Loucy (cell line): ENCODE data around the gene C1orf216.

Source experiments
- EZH2phosphoT487 ChIP-seq: fragments of 200-600 bp; IDR thresholded peaks from 2 replicates; pipeline ENCODE4 v1.6.1; 2018; ENCODE audit warnings: antibody characterized with exemption, mild to moderate bottlenecking, moderate library complexity, borderline replicate concordance
- TF ChIP-seq, protein P1 (sequence below): fragments of 200-600 bp; sonication (generic); conservative IDR thresholded peaks from 2 replicates; pipeline ENCODE4 v1.5.1; 2014; ENCODE audit warnings: mild to moderate bottlenecking, antibody characterized with exemption, low read length

DNA sequence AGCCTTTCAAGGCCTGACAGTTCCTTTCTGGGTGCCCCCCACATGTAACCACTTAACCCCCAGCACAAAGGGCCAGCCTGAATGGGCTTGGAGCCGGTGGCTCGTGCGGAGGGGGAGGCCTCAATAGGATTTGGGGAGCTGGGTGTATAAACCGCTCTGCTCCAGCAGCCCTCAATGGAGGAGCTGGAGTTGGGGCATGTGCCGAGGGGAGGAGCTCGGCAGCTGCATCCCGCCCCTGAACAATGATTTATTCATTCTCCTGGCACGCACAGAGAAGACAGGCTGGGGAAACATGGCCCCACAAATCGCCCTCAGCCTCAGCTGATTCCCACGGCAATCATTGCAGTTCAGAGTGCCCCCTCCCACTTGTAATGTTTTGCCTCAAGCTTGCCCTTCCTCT is 6.9 kb upstream of the C1orf216 start:
- TF ChIP-seq, protein P1, sequence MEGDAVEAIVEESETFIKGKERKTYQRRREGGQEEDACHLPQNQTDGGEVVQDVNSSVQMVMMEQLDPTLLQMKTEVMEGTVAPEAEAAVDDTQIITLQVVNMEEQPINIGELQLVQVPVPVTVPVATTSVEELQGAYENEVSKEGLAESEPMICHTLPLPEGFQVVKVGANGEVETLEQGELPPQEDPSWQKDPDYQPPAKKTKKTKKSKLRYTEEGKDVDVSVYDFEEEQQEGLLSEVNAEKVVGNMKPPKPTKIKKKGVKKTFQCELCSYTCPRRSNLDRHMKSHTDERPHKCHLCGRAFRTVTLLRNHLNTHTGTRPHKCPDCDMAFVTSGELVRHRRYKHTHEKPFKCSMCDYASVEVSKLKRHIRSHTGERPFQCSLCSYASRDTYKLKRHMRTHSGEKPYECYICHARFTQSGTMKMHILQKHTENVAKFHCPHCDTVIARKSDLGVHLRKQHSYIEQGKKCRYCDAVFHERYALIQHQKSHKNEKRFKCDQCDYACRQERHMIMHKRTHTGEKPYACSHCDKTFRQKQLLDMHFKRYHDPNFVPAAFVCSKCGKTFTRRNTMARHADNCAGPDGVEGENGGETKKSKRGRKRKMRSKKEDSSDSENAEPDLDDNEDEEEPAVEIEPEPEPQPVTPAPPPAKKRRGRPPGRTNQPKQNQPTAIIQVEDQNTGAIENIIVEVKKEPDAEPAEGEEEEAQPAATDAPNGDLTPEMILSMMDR, result no peak
- TF ChIP-seq EZH2phosphoT487, result no peak
